Measurements from ENCODE around the gene LMO1. TPM values are rescaled to one million over a fixed set of nuclear protein-coding genes. Genes with fewer than 3 reads are reported as not detected.

Gene LMO1
- total and polyA plus RNA-seq, 10 of the 15 experiments (the other 5 are each of a cell fraction or from before 2014, with no cell fraction given) = not detected

- Histone ChIP-seq H3K36me3 (ENCODE audit: control insufficient read depth in 2 of 2, insufficient read depth in 2 of 2, low read length in 1 of 2) (no peaks in the 10 kb centered on the region), H2AFZ (ENCODE audit: control insufficient read depth, low read depth, low read length) (no peak overlapping the region), H3K27me3 (replicated peaks in 1 of 2; ENCODE audit: control insufficient read depth in 2 of 2, insufficient read depth in 2 of 2, low read length in 1 of 2) (peaks cover 0 to 3% of the 10 kb centered on the region in 2 experiments; a peak in 2 of 4 replicates), H3K4me2 (ENCODE audit: control insufficient read depth, insufficient read depth) (no peak overlapping the region), H3K4me1 (ENCODE audit: control insufficient read depth, insufficient read depth, low read length) (no peaks in the 10 kb centered on the region), H3K4me3 (no peak overlapping the region), H3K9ac (ENCODE audit: control insufficient read depth, insufficient read depth, low read length) (no peak overlapping the region), H3K9me3 (replicated peaks; ENCODE audit: control insufficient read depth, insufficient read depth, low read length) (no peaks in the 10 kb centered on the region), H4K20me1 (ENCODE audit: control insufficient read depth, insufficient read depth) (no peaks in the 10 kb centered on the region), H3K27ac (ENCODE audit: control insufficient read depth, insufficient read depth) (no peak overlapping the region), H3K79me2 (ENCODE audit: control insufficient read depth, insufficient read depth, low read length) (no peaks in the 10 kb centered on the region)
- no peak for ATAC-seq
- ChIA-PET CTCF (no interaction called here), SMC1A (ENCODE audit: uncharacterized antibody, unreplicated experiment) (no interaction called here), RAD21 (ENCODE audit: unreplicated experiment) (no interaction called here), POLR2A (no interaction called here)
- 26% methylated on average over 5 of the region's 5 CpGs for WGBS (ENCODE audit: insufficient coverage, insufficient replicate concordance, low lambda C conversion rate, missing lambda C conversion rate)
- TF ChIP-seq ZNF384 (IDR thresholded peaks at IDR 0.05; ENCODE audit: borderline replicate concordance, low read depth, low read length) (no peak), RELA (IDR thresholded peaks at IDR 0.05; ENCODE audit: borderline replicate concordance, partially characterized antibody) (no peak), ZNF24 (IDR thresholded peaks at IDR 0.05) (no peak), PRDM15 (CRISPR knock-in tag; IDR thresholded peaks at IDR 0.05) (no peak), GATAD2B (conservative IDR thresholded peaks at IDR 0.05; ENCODE audit: low read depth) (no peak), MEF2A (IDR thresholded peaks at IDR 0.05; ENCODE audit: insufficient read depth, low read depth, low read length) (no peak), BRCA1 (IDR thresholded peaks at IDR 0.05; ENCODE audit: low read depth, low read length) (no peak), TCF3 (IDR thresholded peaks at IDR 0.05; ENCODE audit: borderline replicate concordance, insufficient read depth, low read depth, low read length) (no peak), SREBF2 (IDR thresholded peaks at IDR 0.05; ENCODE audit: low read length) (no peak), TBL1XR1 (IDR thresholded peaks at IDR 0.05; ENCODE audit: low read depth, low read length) (no peak), TARDBP (IDR thresholded peaks at IDR 0.05; ENCODE audit: borderline replicate concordance) (no peak), TAF1 (IDR thresholded peaks at IDR 0.05; ENCODE audit: borderline replicate concordance, low read depth, low read length) (no peak)
- no peak for FAIRE-seq
- intact Hi-C loops (cut with micrococcal nuclease; ENCODE audit: unreplicated experiment) = no loop called here
- BruUV-seq (replicated peaks) = no TSS peak
- in situ Hi-C loops (cut with MboI) = no loop called here
- no peak for DNase-seq (ENCODE audit: low read depth, low spot score)
These were observed 86.5 kb downstream of the LMO1 start for GRCh38 chr11:8177136-8177535.

Other genes starting within 250 kb of the LMO1 start
- not detected in 2 replicates for gene TUB, start 182.7 kb downstream of the LMO1 start, total RNA-seq (2014; rRNA removed)
- not detected in 2 replicates for gene TUB, start 182.7 kb downstream of the LMO1 start, total RNA-seq (2014; rRNA removed; fragmentation: Illumina TruSeq; extraction: Trizol)
- 0.13 TPM in 1 of 2 replicates, not detected in the other for gene TUB, start 182.7 kb downstream of the LMO1 start, total RNA-seq (2021)
- gene TUB, start 182.7 kb downstream of the LMO1 start, polyA plus RNA-seq (2011; rRNA removed) = 0.01 and 0.04 TPM in 2 replicates
- gene TUB, start 182.7 kb downstream of the LMO1 start, polyA plus RNA-seq (2014; fragmentation: Illumina TruSeq; extraction: Trizol) = 0.01 TPM in 1 of 2 replicates, not detected in the other
- gene TUB, start 182.7 kb downstream of the LMO1 start, polyA plus RNA-seq (2014; fragmentation: Nextera tagmentation; extraction: Ambion mirVana) = under 1 TPM in 1 of 2 experiments, not detected in 1; 0.06 TPM
- 0.01 TPM in 1 of 2 replicates, not detected in the other for gene TUB, start 182.7 kb downstream of the LMO1 start, polyA plus RNA-seq (2014; rRNA removed)
- not detected for gene TUB, start 182.7 kb downstream of the LMO1 start, polyA plus RNA-seq (2016; fragmentation: Nextera tagmentation; extraction: Ambion mirVana)
- gene RIC3, start 94.9 kb downstream of the LMO1 start, total RNA-seq (2014; rRNA removed) = 1.9 and 2.0 TPM in 2 replicates
- 2.3 and 2.8 TPM in 2 replicates for gene RIC3, start 94.9 kb downstream of the LMO1 start, total RNA-seq (2014; rRNA removed; fragmentation: Illumina TruSeq; extraction: Trizol)
- 2.1 and 2.9 TPM in 2 replicates for gene RIC3, start 94.9 kb downstream of the LMO1 start, total RNA-seq (2021)
- 8.9 and 13.0 TPM in 2 replicates for gene RIC3, start 94.9 kb downstream of the LMO1 start, polyA plus RNA-seq (2011; rRNA removed)
- 3.2 and 4.7 TPM in 2 replicates for gene RIC3, start 94.9 kb downstream of the LMO1 start, polyA plus RNA-seq (2014; fragmentation: Illumina TruSeq; extraction: Trizol)
- gene RIC3, start 94.9 kb downstream of the LMO1 start, polyA plus RNA-seq (2014; fragmentation: Nextera tagmentation; extraction: Ambion mirVana) = 1 to 10 TPM in 1 of 2 experiments, under 1 TPM in 1; 0.90 to 1.3 TPM
- 4.1 and 4.2 TPM in 2 replicates for gene RIC3, start 94.9 kb downstream of the LMO1 start, polyA plus RNA-seq (2014; rRNA removed)
- gene RIC3, start 94.9 kb downstream of the LMO1 start, polyA plus RNA-seq (2016; fragmentation: Nextera tagmentation; extraction: Ambion mirVana) = 1 to 10 TPM; 1.4 to 1.9 TPM

Measured in GM12878 (cell line).